Gastroesophageal sphincter (tissue), 3 donors: ENCODE results near the gene KDM5B.

Experiments
- POLR2A ChIP-seq, 2 donors: fragments of 450-650 bp; IDR thresholded peaks; one replicate each; pipeline ENCODE4 v1.6.1; 2017; ENCODE audit warnings: antibody characterized with exemption in 2 of 2, mild to moderate bottlenecking in 2 of 2, moderate library complexity in 1 of 2
- POLR2AphosphoS5 ChIP-seq: sonication (generic); formaldehyde crosslinking; IDR thresholded peaks from one replicate; pipeline ENCODE4 v1.6.1; 2017; ENCODE audit warnings: antibody characterized with exemption
- TF ChIP-seq, protein P1 (sequence below), 4 experiments: fragments of 200-600 bp in 2 of 4; fragments of 450-650 bp in 2 of 4; sonication (generic) in 1 of 4; IDR thresholded peaks; one replicate each; pipeline ENCODE4 v1.5.1; 2017 to 2019; ENCODE audit warnings: antibody characterized with exemption in 4 of 4, mild to moderate bottlenecking in 2 of 4, moderate library complexity in 2 of 4

DNA sequence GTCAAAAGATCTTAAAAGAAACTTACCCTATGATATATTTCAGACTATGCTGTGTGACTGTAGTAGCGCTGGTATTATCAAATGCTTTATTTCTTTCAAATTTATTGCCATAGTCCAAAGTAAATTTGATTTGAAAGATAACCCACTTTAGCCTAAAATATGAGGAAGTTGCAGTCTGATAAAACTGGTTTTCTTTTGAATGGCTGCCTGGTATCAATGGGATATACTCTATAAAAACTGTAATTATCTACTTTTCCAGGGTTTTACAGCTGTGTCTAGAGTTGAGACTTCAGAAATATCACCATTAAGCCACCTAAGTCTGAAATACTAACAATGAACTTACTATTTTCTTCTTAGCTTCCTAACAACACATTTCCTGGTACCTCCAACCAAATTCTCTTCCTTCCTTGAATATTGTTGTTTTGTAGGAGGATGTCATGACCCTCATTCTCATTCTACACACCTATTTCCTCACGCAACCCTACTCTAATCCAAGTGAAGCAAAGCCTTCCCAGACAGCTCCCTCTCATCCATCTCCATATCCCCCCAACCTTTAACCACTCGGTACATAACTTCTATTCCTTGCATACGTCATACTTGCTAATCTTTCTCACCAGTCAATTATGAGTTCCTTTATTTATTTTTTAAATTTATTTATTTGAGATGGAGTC, 17.0 kb downstream of the KDM5B start:
- TF ChIP-seq, protein P1, sequence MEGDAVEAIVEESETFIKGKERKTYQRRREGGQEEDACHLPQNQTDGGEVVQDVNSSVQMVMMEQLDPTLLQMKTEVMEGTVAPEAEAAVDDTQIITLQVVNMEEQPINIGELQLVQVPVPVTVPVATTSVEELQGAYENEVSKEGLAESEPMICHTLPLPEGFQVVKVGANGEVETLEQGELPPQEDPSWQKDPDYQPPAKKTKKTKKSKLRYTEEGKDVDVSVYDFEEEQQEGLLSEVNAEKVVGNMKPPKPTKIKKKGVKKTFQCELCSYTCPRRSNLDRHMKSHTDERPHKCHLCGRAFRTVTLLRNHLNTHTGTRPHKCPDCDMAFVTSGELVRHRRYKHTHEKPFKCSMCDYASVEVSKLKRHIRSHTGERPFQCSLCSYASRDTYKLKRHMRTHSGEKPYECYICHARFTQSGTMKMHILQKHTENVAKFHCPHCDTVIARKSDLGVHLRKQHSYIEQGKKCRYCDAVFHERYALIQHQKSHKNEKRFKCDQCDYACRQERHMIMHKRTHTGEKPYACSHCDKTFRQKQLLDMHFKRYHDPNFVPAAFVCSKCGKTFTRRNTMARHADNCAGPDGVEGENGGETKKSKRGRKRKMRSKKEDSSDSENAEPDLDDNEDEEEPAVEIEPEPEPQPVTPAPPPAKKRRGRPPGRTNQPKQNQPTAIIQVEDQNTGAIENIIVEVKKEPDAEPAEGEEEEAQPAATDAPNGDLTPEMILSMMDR (IDR thresholded peaks at IDR 0.05): no peak
- TF ChIP-seq POLR2AphosphoS5: no peak
- no peak for TF ChIP-seq POLR2A (IDR thresholded peaks at IDR 0.05)
